ENCODE data around the gene UHMK1.

Gene UHMK1

DNA sequence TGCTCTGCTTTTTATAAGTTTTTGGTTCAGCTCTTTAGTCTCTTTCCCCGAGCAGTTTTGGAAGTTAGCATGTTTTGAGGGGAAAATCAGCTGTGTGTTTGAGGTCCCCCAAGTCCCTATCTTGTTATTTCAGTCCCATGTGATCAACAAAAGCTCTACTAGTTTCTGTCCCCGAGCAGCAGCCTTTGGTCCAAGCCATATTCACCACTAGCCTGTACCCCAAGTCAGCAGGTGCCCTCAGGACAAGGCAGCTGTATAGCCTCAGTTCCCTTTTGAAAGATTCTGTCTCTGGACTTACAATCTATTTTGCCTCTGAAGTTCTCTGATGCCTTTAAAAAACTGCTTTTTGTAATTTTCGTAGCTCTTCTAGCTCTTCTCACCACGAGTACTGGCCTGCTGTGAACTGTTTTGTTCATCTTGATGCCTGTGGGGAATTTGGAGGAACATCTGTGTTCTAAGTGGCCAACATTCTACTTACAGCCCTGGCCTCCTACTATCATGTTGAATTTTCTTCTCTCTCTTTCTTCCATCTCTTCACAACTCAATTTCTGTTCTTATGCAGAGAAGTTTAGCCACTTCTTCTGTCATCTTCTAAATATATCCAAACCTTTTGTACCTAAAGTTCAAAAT lies 80.6 kb downstream of the UHMK1 start:
- peaks cover 23% of the 10 kb centered on the region for H3K36me3 Mint-ChIP-seq (ENCODE audit: insufficient read depth)
- ATAC-seq (replicated peaks; ENCODE audit: extremely low read depth, poor library complexity, severe bottlenecking) (no peak), DNase-seq (ENCODE audit: low spot score in 2 of 2) (no peak)
- no peaks in the 10 kb centered on the region for H3K27me3 Mint-ChIP-seq
- H3K27ac Mint-ChIP-seq (ENCODE audit: low read depth): no peak overlapping the region
- H3K9me3 Mint-ChIP-seq: no peaks in the 10 kb centered on the region
- H3K4me1 Mint-ChIP-seq: no peaks in the 10 kb centered on the region
- no peak overlapping the region for H3K4me3 Mint-ChIP-seq

DNA sequence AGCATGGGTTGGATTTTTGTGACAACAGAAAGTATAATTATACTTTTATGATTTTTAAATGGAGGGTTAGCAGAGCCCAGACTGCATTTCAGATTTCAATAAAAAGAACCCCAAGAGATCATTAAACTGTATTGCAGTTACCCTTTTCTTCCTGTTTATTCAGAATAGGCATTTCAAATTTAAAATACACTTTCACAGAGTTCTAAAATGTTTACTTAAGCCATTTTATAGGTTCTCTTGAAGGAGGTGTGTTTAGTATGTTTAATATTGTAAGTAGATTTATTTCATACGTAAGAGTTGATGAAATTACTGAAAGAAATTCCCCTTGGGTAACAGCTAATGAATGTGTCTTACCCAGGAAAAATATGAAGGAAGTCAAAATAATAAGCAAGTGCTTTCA lies 81.3 kb downstream of the UHMK1 start:
- Mint-ChIP-seq H3K4me1 (no peaks in the 10 kb centered on the region), H3K9me3 (no peaks in the 10 kb centered on the region), H3K36me3 (ENCODE audit: insufficient read depth) (peaks cover 25% of the 10 kb centered on the region), H3K4me3 (no peak overlapping the region), H3K27ac (ENCODE audit: low read depth) (no peak overlapping the region), H3K27me3 (no peaks in the 10 kb centered on the region)
- DNase-seq (ENCODE audit: low spot score in 2 of 2) (no peak), ATAC-seq (replicated peaks; ENCODE audit: extremely low read depth, poor library complexity, severe bottlenecking) (no peak)

Measured in central memory CD8-positive, alpha-beta T cell (primary cell).